ENCODE results near the gene FAM78B. TPM values are rescaled to one million over a fixed set of nuclear protein-coding genes. Genes with fewer than 3 reads are reported as not detected.

The FAM78B gene
- total RNA-seq, 1 experiment from 2014 or later, result 0.24 TPM

DNA sequence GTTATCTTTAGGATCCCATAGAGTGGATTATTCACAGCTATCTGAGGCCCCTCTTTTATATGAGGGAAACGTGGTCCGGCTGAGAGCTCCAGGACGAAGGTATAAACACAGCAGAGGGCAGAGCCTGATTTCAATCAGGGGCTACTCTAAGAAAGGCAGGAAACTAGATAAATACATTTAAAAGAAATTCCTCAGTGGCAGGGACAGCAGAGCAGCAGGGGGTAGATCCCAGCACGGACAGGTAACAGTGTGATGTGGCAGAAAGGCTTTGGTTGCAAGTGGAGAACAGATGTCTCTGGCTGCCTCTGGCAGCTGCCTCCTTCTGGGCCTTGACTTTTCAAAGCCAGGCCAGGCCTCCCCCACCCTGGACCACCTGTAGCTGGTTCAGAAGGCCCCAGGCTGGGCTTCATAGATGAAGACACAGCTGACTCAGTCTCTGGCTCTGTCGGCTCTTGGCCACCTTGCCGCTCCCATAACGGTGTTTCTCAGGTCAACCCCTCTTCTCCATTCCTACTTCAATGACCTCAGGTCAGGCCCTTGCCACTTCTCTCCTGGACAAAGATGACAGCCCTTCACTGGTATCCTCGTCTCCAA lies 43.8 kb downstream of the FAM78B start:
- Histone ChIP-seq H3K4me3 (ENCODE audit: low read depth, low read length, poor library complexity, severe bottlenecking) (no peak overlapping the region), H3K27ac (ENCODE audit: low read depth, low read length, poor library complexity, severe bottlenecking) (no peak overlapping the region), H3K9me3 (ENCODE audit: low read depth, low read length, poor library complexity, severe bottlenecking) (no peaks in the 10 kb centered on the region), H3K36me3 (ENCODE audit: insufficient read depth, low read length, poor library complexity, severe bottlenecking) (no peaks in the 10 kb centered on the region), H3K27me3 (replicated peaks; ENCODE audit: insufficient read depth, low read depth, low read length, poor library complexity) (no peaks in the 10 kb centered on the region), H3K4me1 (ENCODE audit: insufficient read depth, low read length, poor library complexity, severe bottlenecking) (no peaks in the 10 kb centered on the region)
- no TSS peak for BruUV-seq (replicated peaks)
- no peak for DNase-seq (ENCODE audit: low spot score)
- ChIA-PET POLR2A (ENCODE audit: low non-redundant PET) (no interaction called here), CTCF (no interaction called here)
- TF ChIP-seq EZH2 (IDR thresholded peaks at IDR 0.05; ENCODE audit: borderline replicate concordance, low read depth, low read length, poor library complexity, severe bottlenecking), result no peak
- TF ChIP-seq, protein P1, sequence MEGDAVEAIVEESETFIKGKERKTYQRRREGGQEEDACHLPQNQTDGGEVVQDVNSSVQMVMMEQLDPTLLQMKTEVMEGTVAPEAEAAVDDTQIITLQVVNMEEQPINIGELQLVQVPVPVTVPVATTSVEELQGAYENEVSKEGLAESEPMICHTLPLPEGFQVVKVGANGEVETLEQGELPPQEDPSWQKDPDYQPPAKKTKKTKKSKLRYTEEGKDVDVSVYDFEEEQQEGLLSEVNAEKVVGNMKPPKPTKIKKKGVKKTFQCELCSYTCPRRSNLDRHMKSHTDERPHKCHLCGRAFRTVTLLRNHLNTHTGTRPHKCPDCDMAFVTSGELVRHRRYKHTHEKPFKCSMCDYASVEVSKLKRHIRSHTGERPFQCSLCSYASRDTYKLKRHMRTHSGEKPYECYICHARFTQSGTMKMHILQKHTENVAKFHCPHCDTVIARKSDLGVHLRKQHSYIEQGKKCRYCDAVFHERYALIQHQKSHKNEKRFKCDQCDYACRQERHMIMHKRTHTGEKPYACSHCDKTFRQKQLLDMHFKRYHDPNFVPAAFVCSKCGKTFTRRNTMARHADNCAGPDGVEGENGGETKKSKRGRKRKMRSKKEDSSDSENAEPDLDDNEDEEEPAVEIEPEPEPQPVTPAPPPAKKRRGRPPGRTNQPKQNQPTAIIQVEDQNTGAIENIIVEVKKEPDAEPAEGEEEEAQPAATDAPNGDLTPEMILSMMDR (conservative IDR thresholded peaks at IDR 0.05; ENCODE audit: low read depth, low read length), result no peak
- intact Hi-C loops (cut with micrococcal nuclease; ENCODE audit: unreplicated experiment), result no loop called here

DNA sequence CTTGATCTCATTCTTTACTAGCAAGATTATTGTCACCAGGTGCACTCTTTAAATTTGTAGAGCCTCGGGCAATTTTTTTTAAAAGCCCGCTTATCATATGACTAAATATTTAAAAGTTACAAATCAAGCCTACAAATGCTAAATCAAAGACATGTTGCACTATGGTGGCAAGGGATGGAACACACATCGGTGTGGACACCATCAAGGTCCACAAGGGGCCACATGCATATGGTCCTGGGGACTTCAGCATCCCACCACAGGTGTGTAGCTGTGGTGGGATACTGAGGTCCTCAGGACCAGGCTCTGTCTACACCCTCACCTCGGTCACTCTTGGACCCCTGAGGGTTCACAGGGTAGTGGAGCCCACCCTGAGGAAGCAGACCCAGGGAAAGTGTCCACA lies 45.8 kb downstream of the FAM78B start:
- intact Hi-C loops (cut with micrococcal nuclease; ENCODE audit: unreplicated experiment), result no loop called here
- ChIA-PET CTCF (no interaction called here), POLR2A (ENCODE audit: low non-redundant PET) (no interaction called here)
- Histone ChIP-seq H3K9me3 (ENCODE audit: low read depth, low read length, poor library complexity, severe bottlenecking) (no peaks in the 10 kb centered on the region), H3K4me3 (ENCODE audit: low read depth, low read length, poor library complexity, severe bottlenecking) (no peak overlapping the region), H3K27ac (ENCODE audit: low read depth, low read length, poor library complexity, severe bottlenecking) (no peak overlapping the region), H3K36me3 (ENCODE audit: insufficient read depth, low read length, poor library complexity, severe bottlenecking) (no peaks in the 10 kb centered on the region), H3K4me1 (ENCODE audit: insufficient read depth, low read length, poor library complexity, severe bottlenecking) (no peaks in the 10 kb centered on the region), H3K27me3 (replicated peaks; ENCODE audit: insufficient read depth, low read depth, low read length, poor library complexity) (no peaks in the 10 kb centered on the region)
- TF ChIP-seq EZH2 (IDR thresholded peaks at IDR 0.05; ENCODE audit: borderline replicate concordance, low read depth, low read length, poor library complexity, severe bottlenecking), result no peak
- TF ChIP-seq, protein P1 (conservative IDR thresholded peaks at IDR 0.05; ENCODE audit: low read depth, low read length), result no peak
- DNase-seq (ENCODE audit: low spot score), result no peak
- no TSS peak for BruUV-seq (replicated peaks)

DNA sequence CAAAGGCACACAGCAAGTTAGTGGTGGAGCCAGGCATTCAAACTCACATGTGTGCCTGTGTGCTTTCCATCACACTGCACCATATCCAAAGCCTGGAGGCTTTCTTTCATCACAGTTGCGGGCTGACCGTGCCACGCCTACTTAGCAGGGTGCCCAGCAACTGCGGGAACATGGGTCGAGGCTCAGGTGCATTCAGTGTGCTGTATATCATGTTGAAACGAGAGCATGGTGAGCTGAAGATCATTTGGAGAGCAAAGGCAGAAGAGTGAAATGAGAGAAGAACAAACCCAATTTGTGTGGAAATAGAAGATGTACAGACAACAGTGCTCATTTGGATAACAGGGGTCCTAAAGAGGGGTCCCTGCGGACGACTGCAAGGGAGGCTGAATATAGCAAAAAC lies 46.5 kb downstream of the FAM78B start:
- TF ChIP-seq, protein P1 (conservative IDR thresholded peaks at IDR 0.05; ENCODE audit: low read depth, low read length), result no peak
- TF ChIP-seq EZH2 (IDR thresholded peaks at IDR 0.05; ENCODE audit: borderline replicate concordance, low read depth, low read length, poor library complexity, severe bottlenecking), result no peak
- no peaks in the 10 kb centered on the region for H3K27me3 ChIP-seq (replicated peaks; ENCODE audit: insufficient read depth, low read depth, low read length, poor library complexity)
- H3K27ac ChIP-seq (ENCODE audit: low read depth, low read length, poor library complexity, severe bottlenecking), result no peak overlapping the region
- ChIA-PET CTCF (no interaction called here), POLR2A (ENCODE audit: low non-redundant PET) (no interaction called here)
- no peaks in the 10 kb centered on the region for H3K4me1 ChIP-seq (ENCODE audit: insufficient read depth, low read length, poor library complexity, severe bottlenecking)
- H3K36me3 ChIP-seq (ENCODE audit: insufficient read depth, low read length, poor library complexity, severe bottlenecking), result no peaks in the 10 kb centered on the region
- intact Hi-C loops (cut with micrococcal nuclease; ENCODE audit: unreplicated experiment), result no loop called here
- no peaks in the 10 kb centered on the region for H3K9me3 ChIP-seq (ENCODE audit: low read depth, low read length, poor library complexity, severe bottlenecking)
- DNase-seq (ENCODE audit: low spot score), result no peak
- H3K4me3 ChIP-seq (ENCODE audit: low read depth, low read length, poor library complexity, severe bottlenecking), result no peak overlapping the region
- BruUV-seq (replicated peaks), result no TSS peak
